Femur (tissue), 1 donor: Measurements from ENCODE around the gene ASPRV1.

Source experiments
- DNase-seq: peaks from one replicate; pipeline ENCODE4 v3.0.0-alpha.2; 2017

Gene ASPRV1

GRCh38 chr2:69988086-69988635, 26.7 kb upstream of the ASPRV1 start:
- no peak for DNase-seq

GRCh38 chr2:69986691-69987090, 25.3 kb upstream of the ASPRV1 start:
- DNase-seq, result no peak

- peak; percentile 44 for DNase-seq
Measured at GRCh38 chr2:69985688-69986087, 24.3 kb upstream of the ASPRV1 start.

DNA sequence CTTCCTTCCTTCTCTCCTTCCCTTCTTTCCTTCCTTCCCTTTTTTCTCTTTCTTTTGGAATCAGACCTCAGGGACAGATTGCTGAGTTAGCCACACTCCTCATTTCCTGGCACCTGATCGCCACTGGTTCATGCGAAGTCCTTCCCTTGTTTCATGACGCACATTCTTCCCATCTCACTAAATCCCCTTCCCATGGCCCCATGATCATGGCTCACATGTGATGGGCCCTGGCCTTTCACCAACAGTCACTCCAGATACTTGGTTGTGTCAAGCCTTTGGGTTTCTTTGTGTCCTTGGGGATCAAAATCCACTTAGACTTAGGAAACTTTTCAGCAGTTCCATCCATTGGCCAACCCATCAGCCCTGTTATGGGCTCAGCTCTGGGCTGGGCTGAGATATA, 23.8 kb upstream of the ASPRV1 start:
- DNase-seq, result no peak

DNA sequence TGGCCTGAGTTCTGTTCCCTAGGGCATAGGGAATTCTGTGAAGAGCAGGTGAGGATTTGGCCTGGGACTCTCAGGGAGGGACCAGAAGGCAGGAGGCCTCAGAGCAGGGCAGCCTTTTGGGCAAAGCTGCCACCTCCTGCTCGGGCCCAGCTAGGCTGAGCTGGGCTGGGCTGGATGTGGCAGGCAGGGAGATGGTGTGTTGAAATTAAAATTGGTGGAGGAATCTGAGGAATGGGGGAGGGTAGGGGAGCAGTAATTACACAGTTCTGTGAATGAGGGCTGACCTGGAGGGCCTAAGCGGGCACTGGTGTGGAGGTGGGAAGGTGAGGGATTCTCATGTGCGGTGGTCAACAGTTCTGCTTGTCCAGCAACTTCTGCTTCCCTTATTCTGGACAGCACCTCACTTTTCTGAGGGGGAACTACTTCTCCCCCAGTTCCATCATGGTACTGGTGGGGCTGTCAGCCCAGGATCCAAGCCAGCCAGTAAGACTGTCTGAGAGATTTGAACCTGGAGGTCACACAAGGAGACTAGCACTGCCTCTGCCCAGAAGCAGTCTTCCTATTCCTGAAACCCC, 22.0 kb upstream of the ASPRV1 start:
- DNase-seq, result no peak

DNA sequence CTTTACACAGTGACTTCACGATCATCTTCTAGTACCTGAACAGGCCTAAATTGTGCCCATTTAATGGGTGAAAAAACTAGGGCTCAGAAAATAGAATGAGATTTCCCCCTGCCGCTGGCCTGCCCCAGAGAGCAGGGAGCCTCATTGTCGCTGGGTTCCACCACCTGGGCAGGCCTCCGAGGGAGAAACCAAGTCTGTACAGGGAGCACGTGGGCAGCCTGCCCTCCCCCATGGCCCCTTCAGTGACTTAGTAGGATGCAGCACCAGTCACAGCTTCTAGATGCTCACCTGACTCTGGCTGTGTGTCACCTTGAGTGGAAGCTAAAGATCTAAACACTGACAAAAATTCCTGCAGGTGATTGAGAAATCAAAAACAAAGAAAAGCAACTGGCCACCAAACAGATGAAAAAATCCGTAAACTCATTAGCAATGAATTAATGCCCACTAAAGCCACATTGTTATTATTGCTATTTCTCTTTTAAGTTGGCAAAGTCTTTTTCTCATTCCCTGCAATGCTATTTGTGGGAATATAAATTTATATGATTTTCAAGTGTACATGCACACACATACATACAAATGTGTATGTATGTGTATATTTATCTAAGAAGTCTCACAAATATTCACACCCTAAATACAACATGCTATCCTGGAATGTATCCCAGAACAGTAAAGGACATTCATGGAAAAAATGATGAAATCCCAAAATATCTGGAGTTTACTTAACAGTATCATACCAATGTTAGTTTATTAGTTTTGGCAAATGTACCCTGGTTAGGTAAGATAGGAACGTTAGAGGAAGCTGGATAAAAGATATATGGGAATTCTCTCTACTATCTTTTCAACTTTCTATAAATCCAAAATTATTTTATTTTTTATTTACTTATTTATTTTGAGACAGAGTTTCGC, 18.7 kb upstream of the ASPRV1 start:
- DNase-seq, result no peak

GRCh38 chr2:69977906-69978482, 16.6 kb upstream of the ASPRV1 start:
- no peak for DNase-seq

DNA sequence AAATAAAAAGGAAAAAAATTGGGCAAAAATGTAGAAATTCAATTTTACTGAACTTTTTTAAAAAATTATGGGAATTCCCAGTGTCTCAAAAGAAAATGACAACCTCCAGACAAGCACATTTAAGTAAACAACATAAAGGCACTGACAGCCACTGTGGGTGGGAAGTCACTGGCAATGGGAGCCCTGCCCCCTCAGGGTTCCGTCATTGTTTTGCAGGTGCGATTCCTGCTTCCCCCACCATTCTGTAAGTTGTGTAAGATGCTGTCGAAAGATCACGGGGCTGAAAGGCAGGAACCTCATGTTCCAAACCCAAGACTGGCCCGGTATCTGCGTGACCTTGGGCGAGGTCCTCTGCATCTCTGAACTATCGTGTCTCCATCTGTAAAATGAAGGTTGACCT, 15.8 kb upstream of the ASPRV1 start:
- DNase-seq, result no peak

GRCh38 chr2:69975853-69976462, 14.5 kb upstream of the ASPRV1 start:
- DNase-seq, result peak; percentile 42

GRCh38 chr2:69975136-69975852, 13.9 kb upstream of the ASPRV1 start:
- no peak for DNase-seq

DNA sequence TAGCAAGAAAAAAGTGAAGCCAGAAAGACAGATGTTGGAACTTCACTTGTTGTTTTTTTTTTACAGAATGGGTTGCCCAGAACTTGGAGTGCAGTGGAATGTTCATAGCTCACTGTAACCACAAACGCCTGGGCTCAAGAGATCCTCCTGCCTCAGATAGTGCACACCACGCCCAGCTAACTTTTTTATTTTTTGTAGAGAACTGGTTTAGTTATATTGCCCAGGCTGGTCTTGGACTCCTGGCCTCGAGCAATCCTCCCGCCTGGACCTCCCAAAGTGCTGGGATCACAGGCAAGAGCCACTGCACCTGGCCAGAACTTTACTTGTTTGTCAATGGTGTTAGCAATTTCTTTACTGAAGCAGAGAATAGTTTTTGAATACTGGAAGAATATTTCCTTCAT, 11.9 kb upstream of the ASPRV1 start:
- no peak for DNase-seq

DNA sequence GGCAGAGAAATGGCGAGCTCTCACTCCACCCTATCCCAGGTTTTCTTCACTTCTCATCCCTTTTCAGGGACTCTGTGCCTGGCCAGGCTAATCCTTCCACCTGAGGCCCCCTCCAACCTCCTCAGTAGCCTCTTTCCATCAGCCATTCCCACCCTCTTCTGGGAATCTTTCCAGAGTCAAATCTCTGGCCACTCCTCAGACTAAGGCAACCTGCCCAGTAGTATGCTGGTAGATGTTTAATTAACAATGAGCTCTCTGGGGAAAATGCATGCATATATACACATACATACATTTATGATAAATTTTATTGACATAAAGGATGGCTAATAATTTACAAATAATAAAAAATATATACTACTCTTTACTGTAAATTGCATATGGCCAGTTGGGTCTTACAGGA, 11.4 kb upstream of the ASPRV1 start:
- DNase-seq, result no peak

DNA sequence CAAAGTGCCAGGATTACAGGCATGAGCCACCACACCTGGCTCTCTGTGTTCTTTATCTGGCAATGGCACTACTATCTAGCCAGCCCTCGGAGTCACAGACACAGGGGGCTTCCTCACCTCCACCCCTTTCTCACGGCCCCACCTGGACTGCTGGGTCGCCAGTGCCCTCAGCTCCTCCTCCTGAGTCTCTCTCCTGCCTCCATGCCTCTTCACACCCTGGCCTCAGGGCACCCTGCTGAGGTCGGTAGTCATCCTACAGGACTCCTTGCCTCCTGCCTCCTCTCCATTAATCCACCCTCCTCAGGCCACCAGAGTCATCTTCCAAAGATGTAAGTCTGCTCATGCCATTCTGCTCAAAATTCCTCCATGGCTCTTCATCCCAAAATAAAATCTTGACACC, 8.6 kb upstream of the ASPRV1 start:
- no peak for DNase-seq

- peak; percentile 6 for DNase-seq
Measured at GRCh38 chr2:69969126-69969983, 7.9 kb upstream of the ASPRV1 start.

GRCh38 chr2:69968609-69969008, 7.2 kb upstream of the ASPRV1 start:
- no peak for DNase-seq

DNA sequence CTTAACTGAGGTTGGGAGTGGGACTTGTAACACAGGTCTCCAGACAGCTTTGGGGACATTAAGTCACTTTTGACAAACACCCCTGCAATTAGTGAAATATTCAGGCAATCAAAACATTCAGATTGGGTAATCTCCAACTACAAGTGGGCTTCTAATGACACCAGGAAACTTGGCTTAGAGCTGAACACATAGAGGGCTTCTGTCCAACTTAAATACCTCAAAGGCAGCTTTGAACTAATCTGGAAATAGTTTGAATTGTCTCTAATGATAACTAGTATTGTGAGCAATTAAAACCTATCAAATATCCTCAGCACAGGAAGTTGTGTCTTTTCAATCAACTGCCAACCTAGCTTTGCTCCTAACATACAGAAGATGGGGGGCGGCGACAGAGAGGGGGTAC, 5.1 kb upstream of the ASPRV1 start:
- no peak for DNase-seq

GRCh38 chr2:69965756-69966445, 4.5 kb upstream of the ASPRV1 start:
- no peak for DNase-seq

DNA sequence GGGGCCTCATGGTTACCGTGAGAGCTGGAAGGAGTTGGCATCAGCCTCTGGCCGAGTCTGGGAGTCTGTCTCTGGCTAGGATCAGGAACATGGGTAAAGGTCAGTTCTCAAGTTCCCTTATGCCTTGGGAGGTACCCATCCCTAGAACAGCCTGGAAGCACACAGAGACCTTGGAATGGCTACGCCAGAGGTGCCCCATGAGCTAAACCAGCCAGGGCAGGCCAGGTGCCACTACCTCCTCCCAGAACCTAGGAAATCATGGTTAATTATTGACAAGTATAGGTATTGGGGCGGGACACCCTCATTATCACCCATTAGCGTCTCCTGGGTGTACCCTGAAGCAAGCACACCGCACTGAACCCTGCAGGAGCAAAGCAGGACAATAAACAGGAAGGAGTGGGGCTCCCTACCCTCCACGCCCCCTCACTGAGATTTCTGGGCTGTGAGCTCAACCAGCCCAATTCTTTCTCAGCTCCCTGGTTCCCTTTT, 3.0 kb upstream of the ASPRV1 start:
- no peak for DNase-seq

DNA sequence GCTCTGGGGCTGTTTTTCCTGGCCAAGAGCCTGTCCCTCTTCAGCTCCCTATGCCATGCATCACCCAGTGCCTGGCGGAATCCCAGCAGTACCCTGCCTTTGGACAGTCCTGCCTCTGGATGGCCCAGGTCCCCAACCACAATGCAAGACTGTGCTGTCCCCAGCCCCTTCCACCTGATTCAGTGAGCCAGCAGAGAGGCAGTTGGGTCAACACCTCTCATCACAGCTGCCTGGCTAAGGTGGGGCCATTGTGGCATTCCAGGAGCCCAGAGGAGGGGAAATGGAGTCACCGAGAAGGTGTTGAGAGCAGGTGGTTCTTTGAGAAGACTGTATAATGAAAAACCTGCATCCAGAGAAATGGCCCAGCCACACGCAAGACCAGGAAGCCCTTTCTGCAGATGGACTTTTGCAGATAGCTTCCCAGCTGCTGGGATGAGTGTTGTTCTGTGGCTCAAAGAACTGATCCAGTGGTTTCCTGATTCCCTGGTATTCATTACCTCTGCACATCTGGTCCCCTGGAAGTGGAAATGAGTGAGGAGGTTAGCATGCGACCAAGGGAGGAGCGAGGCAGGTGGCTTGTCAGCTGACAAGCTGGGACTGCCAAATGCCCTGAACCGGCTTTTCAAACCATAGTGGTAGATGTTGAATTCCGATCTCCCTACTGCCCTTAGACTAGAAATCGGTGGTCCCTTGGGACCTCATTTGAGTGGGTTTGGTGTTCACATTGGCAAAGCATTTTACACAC, 1.7 kb upstream of the ASPRV1 start:
- DNase-seq, result no peak

GRCh38 chr2:69960821-69961220, 610 bp downstream of the ASPRV1 start:
- DNase-seq, result no peak
